K562 (cell line): ENCODE measurements around the gene UBXN2A. TPM values are rescaled to one million over a fixed set of nuclear protein-coding genes. Genes with fewer than 3 reads are reported as not detected.

Source experiments
- BACH1 ChIP-seq: fragments of 200-800 bp; sonication (Bioruptor generic); IDR thresholded peaks from 2 replicates; pipeline ENCODE4 v1.6.1; 2016; ENCODE audit warnings: missing genetic modification characterization, missing compliant biosample characterization
- C11orf30 ChIP-seq: fragments of 450-650 bp; IDR thresholded peaks from 2 replicates; pipeline ENCODE4 v1.6.1; 2016; ENCODE audit warnings: low read depth, mild to moderate bottlenecking
- CEBPB ChIP-seq: fragments of 450-650 bp; IDR thresholded peaks from 2 replicates; pipeline ENCODE4 v1.6.1; 2016; ENCODE audit warnings: missing genetic modification characterization, missing compliant biosample characterization
- HDAC8 ChIP-seq: fragments of 450-650 bp; IDR thresholded peaks from 2 replicates; pipeline ENCODE4 v1.6.1; 2016; ENCODE audit warnings: mild to moderate bottlenecking, missing genetic modification characterization, moderate library complexity, missing compliant biosample characterization
- HMGN3 ChIP-seq: IDR thresholded peaks from 2 replicates; pipeline ENCODE4 v1.6.1; 2011; ENCODE audit warnings: borderline replicate concordance, low read depth, mild to moderate bottlenecking, mixed read lengths, low read length; ENCODE audit not compliant: insufficient read length; ENCODE audit errors: extremely low read depth
- KHSRP ChIP-seq: fragments of 450-650 bp; IDR thresholded peaks from 2 replicates; pipeline ENCODE4 v1.6.1; 2017
- MEF2D ChIP-seq: conservative IDR thresholded peaks from 2 replicates; pipeline ENCODE4 v1.6.1; 2016; ENCODE audit warnings: low read depth, missing genetic modification characterization, missing compliant biosample characterization
- NCOR1 ChIP-seq: fragments of 450-650 bp; IDR thresholded peaks from 2 replicates; pipeline ENCODE4 v1.6.1; 2016; ENCODE audit warnings: mild to moderate bottlenecking, moderate library complexity
- NFE2L1 ChIP-seq: fragments of 450-650 bp; IDR thresholded peaks from 2 replicates; pipeline ENCODE4 v1.6.1; 2016; ENCODE audit warnings: missing genetic modification characterization, low read depth, mild to moderate bottlenecking, missing compliant biosample characterization, moderate library complexity, borderline replicate concordance
- NFXL1 ChIP-seq: fragments of 450-650 bp; formaldehyde crosslinking; IDR thresholded peaks from 2 replicates; pipeline ENCODE4 v1.4.0; 2021; ENCODE audit warnings: mild to moderate bottlenecking
- SRSF3 ChIP-seq: fragments of 200-400 bp; formaldehyde crosslinking; IDR thresholded peaks from 2 replicates; pipeline ENCODE4 v1.6.1; 2016; ENCODE audit warnings: mild to moderate bottlenecking, low read length, moderate library complexity; ENCODE audit not compliant: insufficient read depth
- ZKSCAN1 ChIP-seq: fragments of 150-350 bp; IDR thresholded peaks from 2 replicates; pipeline ENCODE4 v1.6.1; 2016; ENCODE audit warnings: low read depth, low read length
- ZNF165 ChIP-seq: fragments of 250-450 bp; sonication (Bioruptor Pico); IDR thresholded peaks from 2 replicates; pipeline ENCODE4 v1.4.0; 2020; ENCODE audit warnings: borderline replicate concordance
- polyA plus RNA-seq, 8 experiments: library from polyadenylated mRNA; depleted of rRNA in 4 of 8; stranded (reverse) in 5 of 8; unstranded in 3 of 8; fragments of >200 nt; fragmentation: Nextera tagmentation in 2 of 8; fragmentation: Illumina TruSeq in 1 of 8; extraction: Ambion mirVana in 2 of 8; extraction: Trizol in 1 of 8; gene quantifications; 2 replicates each; pipeline versions ENCODE4 v1.2.1 to v1.2.3, GENCODE V29; 2011 to 2014; ENCODE audit warnings: inconsistent platforms in 1 of 8, missing spikeins in 1 of 8
- total RNA-seq, 7 experiments: library from RNA; depleted of rRNA in 6 of 7; stranded (reverse); fragments of >200 nt in 6 of 7; fragmentation: Illumina TruSeq in 2 of 7; extraction: Trizol in 2 of 7; gene quantifications; 2 replicates each; pipeline versions ENCODE4 v1.2.1 to v1.2.3, GENCODE V29; 2011 to 2021; ENCODE audit warnings: low replicate concordance in 1 of 7
- TF ChIP-seq, protein P1 (sequence below): sonication (generic); formaldehyde crosslinking; IDR thresholded peaks from 2 replicates; pipeline ENCODE4 v1.8.0; 2023; ENCODE audit warnings: missing genetic modification reagents, mild to moderate bottlenecking, borderline replicate concordance
- TF ChIP-seq, protein P2 (sequence below): sonication (generic); formaldehyde crosslinking; IDR thresholded peaks from 2 replicates; pipeline ENCODE4 v1.8.0; 2022; ENCODE audit warnings: missing genetic modification reagents, mild to moderate bottlenecking, borderline replicate concordance
- TF ChIP-seq, protein P3 (sequence below), 2 experiments: fragments of 450-650 bp; IDR thresholded peaks; 2 replicates each; pipeline ENCODE4 v1.6.1; 2018; ENCODE audit warnings: mild to moderate bottlenecking in 2 of 2, low read depth in 1 of 2; ENCODE audit not compliant: partially characterized antibody in 2 of 2

UBXN2A gene
- total and polyA plus RNA-seq, 9 of the 15 experiments (the other 6 are each of a cell fraction or from before 2014, with no cell fraction given) = 3.4 to 25.6 (median 16.0) TPM

DNA sequence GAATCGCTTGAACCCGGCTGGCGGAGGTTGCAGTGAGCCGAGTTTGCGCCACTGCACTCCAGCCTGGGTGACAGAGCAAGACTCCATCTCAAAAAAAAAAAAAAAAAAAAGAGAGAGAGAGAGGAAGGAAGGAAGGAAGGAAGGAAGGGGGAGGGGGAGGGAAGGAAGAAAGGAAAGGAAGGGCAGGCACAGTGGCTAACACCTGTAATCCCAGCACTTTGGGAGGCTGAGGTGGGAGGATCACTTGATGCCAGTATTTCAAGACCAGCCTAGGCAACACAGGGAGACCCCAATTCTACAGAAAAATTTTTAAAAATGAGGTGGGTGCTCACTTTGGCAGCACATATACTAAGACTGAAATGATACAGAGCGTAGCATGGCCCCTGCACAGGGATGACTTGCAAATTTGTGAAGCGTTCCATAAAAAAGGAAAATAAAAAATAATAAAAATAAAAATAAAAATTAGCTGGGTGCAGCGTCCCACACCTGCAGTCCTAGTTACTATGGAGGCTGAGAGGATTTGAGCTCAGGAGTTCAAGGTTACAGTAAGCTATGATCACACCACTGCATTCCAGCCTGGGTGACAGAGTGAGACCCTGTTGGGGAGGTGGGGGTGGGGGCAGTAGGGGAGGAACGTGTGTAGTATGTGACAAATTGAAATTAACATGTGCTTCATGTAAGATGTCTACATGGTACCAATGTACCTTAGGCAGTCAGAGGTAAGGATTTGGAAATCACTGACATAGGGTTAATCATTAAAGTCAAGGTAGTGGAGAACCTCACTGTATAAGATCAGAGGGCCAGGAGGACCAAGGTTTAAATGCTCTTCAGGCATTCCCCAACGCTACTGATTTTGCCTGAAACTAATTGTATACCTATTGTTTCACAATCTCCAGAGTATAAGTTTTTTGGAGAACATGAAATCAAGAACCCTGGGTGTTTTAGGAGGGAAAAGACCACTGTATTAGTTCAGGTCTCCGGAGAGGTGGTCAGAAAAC is 105.5 kb downstream of the UBXN2A start (continued):
- TF ChIP-seq, protein P1, sequence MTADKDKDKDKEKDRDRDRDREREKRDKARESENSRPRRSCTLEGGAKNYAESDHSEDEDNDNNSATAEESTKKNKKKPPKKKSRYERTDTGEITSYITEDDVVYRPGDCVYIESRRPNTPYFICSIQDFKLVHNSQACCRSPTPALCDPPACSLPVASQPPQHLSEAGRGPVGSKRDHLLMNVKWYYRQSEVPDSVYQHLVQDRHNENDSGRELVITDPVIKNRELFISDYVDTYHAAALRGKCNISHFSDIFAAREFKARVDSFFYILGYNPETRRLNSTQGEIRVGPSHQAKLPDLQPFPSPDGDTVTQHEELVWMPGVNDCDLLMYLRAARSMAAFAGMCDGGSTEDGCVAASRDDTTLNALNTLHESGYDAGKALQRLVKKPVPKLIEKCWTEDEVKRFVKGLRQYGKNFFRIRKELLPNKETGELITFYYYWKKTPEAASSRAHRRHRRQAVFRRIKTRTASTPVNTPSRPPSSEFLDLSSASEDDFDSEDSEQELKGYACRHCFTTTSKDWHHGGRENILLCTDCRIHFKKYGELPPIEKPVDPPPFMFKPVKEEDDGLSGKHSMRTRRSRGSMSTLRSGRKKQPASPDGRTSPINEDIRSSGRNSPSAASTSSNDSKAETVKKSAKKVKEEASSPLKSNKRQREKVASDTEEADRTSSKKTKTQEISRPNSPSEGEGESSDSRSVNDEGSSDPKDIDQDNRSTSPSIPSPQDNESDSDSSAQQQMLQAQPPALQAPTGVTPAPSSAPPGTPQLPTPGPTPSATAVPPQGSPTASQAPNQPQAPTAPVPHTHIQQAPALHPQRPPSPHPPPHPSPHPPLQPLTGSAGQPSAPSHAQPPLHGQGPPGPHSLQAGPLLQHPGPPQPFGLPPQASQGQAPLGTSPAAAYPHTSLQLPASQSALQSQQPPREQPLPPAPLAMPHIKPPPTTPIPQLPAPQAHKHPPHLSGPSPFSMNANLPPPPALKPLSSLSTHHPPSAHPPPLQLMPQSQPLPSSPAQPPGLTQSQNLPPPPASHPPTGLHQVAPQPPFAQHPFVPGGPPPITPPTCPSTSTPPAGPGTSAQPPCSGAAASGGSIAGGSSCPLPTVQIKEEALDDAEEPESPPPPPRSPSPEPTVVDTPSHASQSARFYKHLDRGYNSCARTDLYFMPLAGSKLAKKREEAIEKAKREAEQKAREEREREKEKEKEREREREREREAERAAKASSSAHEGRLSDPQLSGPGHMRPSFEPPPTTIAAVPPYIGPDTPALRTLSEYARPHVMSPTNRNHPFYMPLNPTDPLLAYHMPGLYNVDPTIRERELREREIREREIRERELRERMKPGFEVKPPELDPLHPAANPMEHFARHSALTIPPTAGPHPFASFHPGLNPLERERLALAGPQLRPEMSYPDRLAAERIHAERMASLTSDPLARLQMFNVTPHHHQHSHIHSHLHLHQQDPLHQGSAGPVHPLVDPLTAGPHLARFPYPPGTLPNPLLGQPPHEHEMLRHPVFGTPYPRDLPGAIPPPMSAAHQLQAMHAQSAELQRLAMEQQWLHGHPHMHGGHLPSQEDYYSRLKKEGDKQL (CRISPR knock-in tag) = no peak
- TF ChIP-seq HMGN3 (no peak), SRSF3 (no peak), MEF2D (no peak), NFXL1 (CRISPR knock-in tag) (no peak), C11orf30 (peak; percentile 76), ZNF165 (no peak), HDAC8 (no peak), ZKSCAN1 (no peak), BACH1 (tag) (no peak), NCOR1 (no peak), KHSRP (no peak), NFE2L1 (tag) (peak; percentile 64), CEBPB (tag) (peak; percentile 52)
- TF ChIP-seq, protein P2, sequence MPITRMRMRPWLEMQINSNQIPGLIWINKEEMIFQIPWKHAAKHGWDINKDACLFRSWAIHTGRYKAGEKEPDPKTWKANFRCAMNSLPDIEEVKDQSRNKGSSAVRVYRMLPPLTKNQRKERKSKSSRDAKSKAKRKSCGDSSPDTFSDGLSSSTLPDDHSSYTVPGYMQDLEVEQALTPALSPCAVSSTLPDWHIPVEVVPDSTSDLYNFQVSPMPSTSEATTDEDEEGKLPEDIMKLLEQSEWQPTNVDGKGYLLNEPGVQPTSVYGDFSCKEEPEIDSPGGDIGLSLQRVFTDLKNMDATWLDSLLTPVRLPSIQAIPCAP (CRISPR knock-in tag) = no peak
- TF ChIP-seq, protein P3, sequence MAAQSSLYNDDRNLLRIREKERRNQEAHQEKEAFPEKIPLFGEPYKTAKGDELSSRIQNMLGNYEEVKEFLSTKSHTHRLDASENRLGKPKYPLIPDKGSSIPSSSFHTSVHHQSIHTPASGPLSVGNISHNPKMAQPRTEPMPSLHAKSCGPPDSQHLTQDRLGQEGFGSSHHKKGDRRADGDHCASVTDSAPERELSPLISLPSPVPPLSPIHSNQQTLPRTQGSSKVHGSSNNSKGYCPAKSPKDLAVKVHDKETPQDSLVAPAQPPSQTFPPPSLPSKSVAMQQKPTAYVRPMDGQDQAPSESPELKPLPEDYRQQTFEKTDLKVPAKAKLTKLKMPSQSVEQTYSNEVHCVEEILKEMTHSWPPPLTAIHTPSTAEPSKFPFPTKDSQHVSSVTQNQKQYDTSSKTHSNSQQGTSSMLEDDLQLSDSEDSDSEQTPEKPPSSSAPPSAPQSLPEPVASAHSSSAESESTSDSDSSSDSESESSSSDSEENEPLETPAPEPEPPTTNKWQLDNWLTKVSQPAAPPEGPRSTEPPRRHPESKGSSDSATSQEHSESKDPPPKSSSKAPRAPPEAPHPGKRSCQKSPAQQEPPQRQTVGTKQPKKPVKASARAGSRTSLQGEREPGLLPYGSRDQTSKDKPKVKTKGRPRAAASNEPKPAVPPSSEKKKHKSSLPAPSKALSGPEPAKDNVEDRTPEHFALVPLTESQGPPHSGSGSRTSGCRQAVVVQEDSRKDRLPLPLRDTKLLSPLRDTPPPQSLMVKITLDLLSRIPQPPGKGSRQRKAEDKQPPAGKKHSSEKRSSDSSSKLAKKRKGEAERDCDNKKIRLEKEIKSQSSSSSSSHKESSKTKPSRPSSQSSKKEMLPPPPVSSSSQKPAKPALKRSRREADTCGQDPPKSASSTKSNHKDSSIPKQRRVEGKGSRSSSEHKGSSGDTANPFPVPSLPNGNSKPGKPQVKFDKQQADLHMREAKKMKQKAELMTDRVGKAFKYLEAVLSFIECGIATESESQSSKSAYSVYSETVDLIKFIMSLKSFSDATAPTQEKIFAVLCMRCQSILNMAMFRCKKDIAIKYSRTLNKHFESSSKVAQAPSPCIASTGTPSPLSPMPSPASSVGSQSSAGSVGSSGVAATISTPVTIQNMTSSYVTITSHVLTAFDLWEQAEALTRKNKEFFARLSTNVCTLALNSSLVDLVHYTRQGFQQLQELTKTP (IDR thresholded peaks at IDR 0.05; ENCODE audit: low read depth in 1 of 2, partially characterized antibody in 2 of 2) = peak in 1 of 2 experiments; percentile 66
